Liver (tissue), 9 donors: Measurements from ENCODE around the gene B3GNT2. TPM values are rescaled to one million over a fixed set of nuclear protein-coding genes. Genes with fewer than 3 reads are reported as not detected.
"Not testable (repeated sequence)": the region's sequence is repeated elsewhere in the genome, so short reads cannot be mapped to it uniquely, and the experiment has no call there.

Experiments
- DNase-seq: peaks from one replicate; pipeline ENCODE4 v3.0.0-alpha.2; 2017; ENCODE audit warnings: low spot score
- H3K27ac ChIP-seq, 2 donors: one replicate each; pipeline ENCODE4 v1.7.0; 2013; ENCODE audit warnings: inconsistent platforms in 2 of 2, low read length in 2 of 2, control low read depth in 1 of 2, low read depth in 1 of 2, mild to moderate bottlenecking in 1 of 2
- H3K27me3 ChIP-seq, 4 donors: one replicate each; pipeline versions ENCODE4 v1.6.1 to v1.7.0; 2013; ENCODE audit warnings: low read length in 3 of 4, inconsistent platforms in 1 of 4, mild to moderate bottlenecking in 1 of 4, moderate library complexity in 1 of 4; ENCODE audit not compliant: control insufficient read depth in 4 of 4, insufficient read depth in 4 of 4
- H3K36me3 ChIP-seq, 4 donors: one replicate each; pipeline versions ENCODE4 v1.6.1 to v1.7.0; 2013; ENCODE audit warnings: low read length in 3 of 4, mild to moderate bottlenecking in 3 of 4, low read depth in 1 of 4, moderate library complexity in 1 of 4; ENCODE audit not compliant: control insufficient read depth in 4 of 4, insufficient read depth in 3 of 4
- H3K4me1 ChIP-seq, 4 donors: one replicate each; pipeline versions ENCODE4 v1.6.1 to v1.7.0; 2013; ENCODE audit warnings: low read length in 3 of 4, mild to moderate bottlenecking in 3 of 4, moderate library complexity in 1 of 4; ENCODE audit not compliant: control insufficient read depth in 4 of 4, insufficient read depth in 4 of 4
- H3K4me3 ChIP-seq, 3 donors: one replicate each; pipeline versions ENCODE4 v1.6.1 to v1.7.0; 2013; ENCODE audit warnings: low read length in 3 of 3, control low read depth in 1 of 3, low read depth in 1 of 3, mild to moderate bottlenecking in 1 of 3
- H3K9ac ChIP-seq, 2 donors: one replicate each; pipeline ENCODE4 v1.7.0; 2013; ENCODE audit warnings: low read length in 2 of 2, mild to moderate bottlenecking in 2 of 2, moderate library complexity in 2 of 2, control low read depth in 1 of 2, low read depth in 1 of 2
- H3K9me3 ChIP-seq, 4 donors: one replicate each; pipeline versions ENCODE4 v1.6.1 to v1.7.0; 2013; ENCODE audit warnings: low read length in 3 of 4; ENCODE audit not compliant: control insufficient read depth in 4 of 4
- FOXA2 ChIP-seq: IDR thresholded peaks from 2 replicates; pipeline ENCODE4 v1.6.1; 2016; ENCODE audit warnings: antibody characterized with exemption
- GABPA ChIP-seq, 2 donors: IDR thresholded peaks in 1 of 2; conservative IDR thresholded peaks in 1 of 2; 2 replicates each; pipeline ENCODE4 v1.6.1; 2016; ENCODE audit warnings: antibody characterized with exemption in 2 of 2, mild to moderate bottlenecking in 1 of 2, moderate library complexity in 1 of 2
- HNF4A ChIP-seq, 2 donors: conservative IDR thresholded peaks; 2 replicates each; pipeline ENCODE4 v1.6.1; 2016; ENCODE audit warnings: antibody characterized with exemption in 2 of 2, mild to moderate bottlenecking in 2 of 2
- HNF4G ChIP-seq: IDR thresholded peaks from 2 replicates; pipeline ENCODE4 v1.6.1; 2016; ENCODE audit warnings: antibody characterized with exemption
- MAX ChIP-seq: IDR thresholded peaks from 2 replicates; pipeline ENCODE4 v1.6.1; 2016; ENCODE audit warnings: antibody characterized with exemption
- NR2F2 ChIP-seq: IDR thresholded peaks from 2 replicates; pipeline ENCODE4 v1.6.1; 2016; ENCODE audit warnings: antibody characterized with exemption
- RAD21 ChIP-seq, 2 donors: IDR thresholded peaks; 2 replicates each; pipeline ENCODE4 v1.6.1; 2016; ENCODE audit warnings: antibody characterized with exemption in 2 of 2, mild to moderate bottlenecking in 2 of 2
- RXRA ChIP-seq, 2 donors: IDR thresholded peaks; 2 replicates each; pipeline ENCODE4 v1.6.1; 2017 to 2018; ENCODE audit warnings: antibody characterized with exemption in 2 of 2, mild to moderate bottlenecking in 1 of 2
- SP1 ChIP-seq: IDR thresholded peaks from 2 replicates; pipeline ENCODE4 v1.6.1; 2018; ENCODE audit warnings: antibody characterized with exemption, mild to moderate bottlenecking
- TAF1 ChIP-seq: conservative IDR thresholded peaks from 2 replicates; pipeline ENCODE4 v1.6.1; 2016; ENCODE audit warnings: antibody characterized with exemption, mild to moderate bottlenecking
- YY1 ChIP-seq: IDR thresholded peaks from 2 replicates; pipeline ENCODE4 v1.6.1; 2016; ENCODE audit warnings: antibody characterized with exemption, mild to moderate bottlenecking
- WGBS: extraction: QIAGEN DNeasy Blood & Tissue Kit; methylation state at CpG from one replicate; pipeline ENCODE4 v1.1.7; 2013; 5-methylcytosine and 5-hydroxymethylcytosine counted together
- polyA plus RNA-seq, 2 donors: library from polyadenylated mRNA; stranded (reverse) in 1 of 2; unstranded in 1 of 2; fragments of 200-250 nt in 1 of 2; fragments of >200 nt in 1 of 2; fragmentation: Nextera tagmentation in 1 of 2; extraction: Ambion mirVana in 1 of 2; gene quantifications; one replicate each; pipeline versions ENCODE4 v1.2.1 to v1.2.3, GENCODE V29; 2013 to 2015
- total RNA-seq, 2 donors: library from RNA; depleted of rRNA; stranded (reverse); fragments of >200 nt; gene quantifications; one replicate each; pipeline ENCODE4 v1.2.3, GENCODE V29; 2014
- TF ChIP-seq, protein P1 (sequence below): IDR thresholded peaks from 2 replicates; pipeline ENCODE4 v1.6.1; 2016; ENCODE audit warnings: antibody characterized with exemption, mild to moderate bottlenecking
- donor health status: healthy.
- donor health status: healthy.
- donor health status: healthy.
- donor health status: healthy.
- donor health status: healthy.

Gene B3GNT2, protein sequence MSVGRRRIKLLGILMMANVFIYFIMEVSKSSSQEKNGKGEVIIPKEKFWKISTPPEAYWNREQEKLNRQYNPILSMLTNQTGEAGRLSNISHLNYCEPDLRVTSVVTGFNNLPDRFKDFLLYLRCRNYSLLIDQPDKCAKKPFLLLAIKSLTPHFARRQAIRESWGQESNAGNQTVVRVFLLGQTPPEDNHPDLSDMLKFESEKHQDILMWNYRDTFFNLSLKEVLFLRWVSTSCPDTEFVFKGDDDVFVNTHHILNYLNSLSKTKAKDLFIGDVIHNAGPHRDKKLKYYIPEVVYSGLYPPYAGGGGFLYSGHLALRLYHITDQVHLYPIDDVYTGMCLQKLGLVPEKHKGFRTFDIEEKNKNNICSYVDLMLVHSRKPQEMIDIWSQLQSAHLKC
- 10 to 100 TPM; 19.4 to 20.2 TPM for total RNA-seq
- polyA plus RNA-seq: 1 to 10 TPM; 6.4 to 9.0 TPM

GRCh38 chr2:62195421-62196277 lies at the start of gene B3GNT2:
Gene B3GNT2 (plus strand): TSS chr2:62196115. CDS start chr2:62222221, 26,106 bp downstream.
- Histone ChIP-seq H3K9ac (peak within 1 kb of the TSS; percentile 86 to 92), H3K4me1 (peaks cover 2 to 50% (median 35%) of the 10 kb centered on the region in 4 donors), H3K36me3 (no peaks in the 10 kb centered on the region), H3K9me3 (no peaks in the 10 kb centered on the region), H3K27me3 (no peaks in the 10 kb centered on the region), H3K27ac (peak within 1 kb of the TSS; percentile 97 to 98), H3K4me3 (peak within 1 kb of the TSS; percentile 91 to 99 (median 95))
- TF ChIP-seq RAD21 (IDR thresholded peaks at IDR 0.05): no peak
- peak; percentile 47 for TF ChIP-seq NR2F2
- no peak for TF ChIP-seq HNF4G
- TF ChIP-seq, protein P1, sequence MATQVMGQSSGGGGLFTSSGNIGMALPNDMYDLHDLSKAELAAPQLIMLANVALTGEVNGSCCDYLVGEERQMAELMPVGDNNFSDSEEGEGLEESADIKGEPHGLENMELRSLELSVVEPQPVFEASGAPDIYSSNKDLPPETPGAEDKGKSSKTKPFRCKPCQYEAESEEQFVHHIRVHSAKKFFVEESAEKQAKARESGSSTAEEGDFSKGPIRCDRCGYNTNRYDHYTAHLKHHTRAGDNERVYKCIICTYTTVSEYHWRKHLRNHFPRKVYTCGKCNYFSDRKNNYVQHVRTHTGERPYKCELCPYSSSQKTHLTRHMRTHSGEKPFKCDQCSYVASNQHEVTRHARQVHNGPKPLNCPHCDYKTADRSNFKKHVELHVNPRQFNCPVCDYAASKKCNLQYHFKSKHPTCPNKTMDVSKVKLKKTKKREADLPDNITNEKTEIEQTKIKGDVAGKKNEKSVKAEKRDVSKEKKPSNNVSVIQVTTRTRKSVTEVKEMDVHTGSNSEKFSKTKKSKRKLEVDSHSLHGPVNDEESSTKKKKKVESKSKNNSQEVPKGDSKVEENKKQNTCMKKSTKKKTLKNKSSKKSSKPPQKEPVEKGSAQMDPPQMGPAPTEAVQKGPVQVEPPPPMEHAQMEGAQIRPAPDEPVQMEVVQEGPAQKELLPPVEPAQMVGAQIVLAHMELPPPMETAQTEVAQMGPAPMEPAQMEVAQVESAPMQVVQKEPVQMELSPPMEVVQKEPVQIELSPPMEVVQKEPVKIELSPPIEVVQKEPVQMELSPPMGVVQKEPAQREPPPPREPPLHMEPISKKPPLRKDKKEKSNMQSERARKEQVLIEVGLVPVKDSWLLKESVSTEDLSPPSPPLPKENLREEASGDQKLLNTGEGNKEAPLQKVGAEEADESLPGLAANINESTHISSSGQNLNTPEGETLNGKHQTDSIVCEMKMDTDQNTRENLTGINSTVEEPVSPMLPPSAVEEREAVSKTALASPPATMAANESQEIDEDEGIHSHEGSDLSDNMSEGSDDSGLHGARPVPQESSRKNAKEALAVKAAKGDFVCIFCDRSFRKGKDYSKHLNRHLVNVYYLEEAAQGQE: no peak
- no peak for TF ChIP-seq GABPA (IDR thresholded peaks at IDR 0.05 in 1 of 2, conservative IDR thresholded peaks at IDR 0.05 in 1 of 2)
- peak; percentile 22 for TF ChIP-seq SP1
- peak; percentile 23 to 58 for TF ChIP-seq HNF4A (conservative IDR thresholded peaks at IDR 0.05)
- TF ChIP-seq YY1: peak; percentile 45
- TF ChIP-seq RXRA (IDR thresholded peaks at IDR 0.05): peak in 1 of 2 donors; percentile 81
- TF ChIP-seq MAX: no peak
- no peak for TF ChIP-seq TAF1
- no peak for TF ChIP-seq FOXA2
- peak; percentile 94 for DNase-seq
- under 1% methylated on average over 70 of the region's 70 CpGs for WGBS

GRCh38 chr2:62146790-62147189 lies 49.1 kb upstream of the B3GNT2 start:
- not testable (repeated sequence) for H3K9ac ChIP-seq, H3K36me3 ChIP-seq, H3K27ac ChIP-seq, DNase-seq, H3K27me3 ChIP-seq, H3K4me1 ChIP-seq, H3K9me3 ChIP-seq, H3K4me3 ChIP-seq
- WGBS: 95% methylated on average over 7 of the region's 7 CpGs
